GM21786 (cell line): ENCODE data around the gene MAGEA12.
"Not testable (repeated sequence)": the region's sequence is repeated elsewhere in the genome, so short reads cannot be mapped to it uniquely, and the experiment has no call there.

Experiments
- ATAC-seq: cut with Tn5 transposase; IDR thresholded peaks from one replicate; pipeline ENCODE4 v1.9.1; 2021; ENCODE audit not compliant: unreplicated experiment

The MAGEA12 gene, protein sequence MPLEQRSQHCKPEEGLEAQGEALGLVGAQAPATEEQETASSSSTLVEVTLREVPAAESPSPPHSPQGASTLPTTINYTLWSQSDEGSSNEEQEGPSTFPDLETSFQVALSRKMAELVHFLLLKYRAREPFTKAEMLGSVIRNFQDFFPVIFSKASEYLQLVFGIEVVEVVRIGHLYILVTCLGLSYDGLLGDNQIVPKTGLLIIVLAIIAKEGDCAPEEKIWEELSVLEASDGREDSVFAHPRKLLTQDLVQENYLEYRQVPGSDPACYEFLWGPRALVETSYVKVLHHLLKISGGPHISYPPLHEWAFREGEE

DNA sequence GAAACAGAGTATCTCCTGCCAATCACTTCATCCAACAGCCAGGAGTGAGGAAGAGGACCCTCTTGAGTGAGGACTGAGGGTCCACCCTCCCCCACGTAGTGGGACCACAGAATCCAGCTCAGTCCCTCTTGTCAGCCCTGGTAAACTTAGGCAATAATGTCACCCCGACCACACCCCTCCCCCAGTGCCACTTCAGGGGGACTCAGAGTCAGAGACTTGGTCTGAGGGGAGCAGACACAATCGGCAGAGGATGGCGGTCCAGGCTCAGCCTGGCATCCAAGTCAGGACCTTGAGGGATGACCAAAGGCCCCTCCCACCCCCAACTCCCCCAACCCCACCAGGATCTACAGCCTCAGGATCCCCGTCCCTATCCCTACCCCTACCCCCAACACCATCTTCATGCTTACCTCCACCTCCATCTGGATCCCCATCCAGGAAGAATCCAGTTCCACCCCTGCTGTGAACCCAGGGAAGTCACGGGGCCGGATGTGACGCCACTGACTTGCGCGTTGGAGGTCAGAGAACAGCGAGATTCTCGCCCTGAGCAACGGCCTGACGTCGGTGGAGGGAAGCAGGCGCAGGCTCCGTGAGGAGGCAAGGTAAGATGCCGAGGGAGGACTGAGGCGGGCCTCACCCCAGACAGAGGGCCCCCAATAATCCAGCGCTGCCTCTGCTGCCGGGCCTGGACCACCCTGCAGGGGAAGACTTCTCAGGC, at the start of gene MAGEA12, which contains the start of gene CSAG1:
TSS of gene MAGEA12 (plus strand) at position 497 of the 715 bp plus-strand sequence. CDS start 2,405 bp downstream, outside the sequence.
TSS of gene CSAG1 (minus strand) at position 461 of the 715 bp plus-strand sequence. CDS start 1,261 bp downstream, outside the sequence.
- no peak for ATAC-seq

DNA sequence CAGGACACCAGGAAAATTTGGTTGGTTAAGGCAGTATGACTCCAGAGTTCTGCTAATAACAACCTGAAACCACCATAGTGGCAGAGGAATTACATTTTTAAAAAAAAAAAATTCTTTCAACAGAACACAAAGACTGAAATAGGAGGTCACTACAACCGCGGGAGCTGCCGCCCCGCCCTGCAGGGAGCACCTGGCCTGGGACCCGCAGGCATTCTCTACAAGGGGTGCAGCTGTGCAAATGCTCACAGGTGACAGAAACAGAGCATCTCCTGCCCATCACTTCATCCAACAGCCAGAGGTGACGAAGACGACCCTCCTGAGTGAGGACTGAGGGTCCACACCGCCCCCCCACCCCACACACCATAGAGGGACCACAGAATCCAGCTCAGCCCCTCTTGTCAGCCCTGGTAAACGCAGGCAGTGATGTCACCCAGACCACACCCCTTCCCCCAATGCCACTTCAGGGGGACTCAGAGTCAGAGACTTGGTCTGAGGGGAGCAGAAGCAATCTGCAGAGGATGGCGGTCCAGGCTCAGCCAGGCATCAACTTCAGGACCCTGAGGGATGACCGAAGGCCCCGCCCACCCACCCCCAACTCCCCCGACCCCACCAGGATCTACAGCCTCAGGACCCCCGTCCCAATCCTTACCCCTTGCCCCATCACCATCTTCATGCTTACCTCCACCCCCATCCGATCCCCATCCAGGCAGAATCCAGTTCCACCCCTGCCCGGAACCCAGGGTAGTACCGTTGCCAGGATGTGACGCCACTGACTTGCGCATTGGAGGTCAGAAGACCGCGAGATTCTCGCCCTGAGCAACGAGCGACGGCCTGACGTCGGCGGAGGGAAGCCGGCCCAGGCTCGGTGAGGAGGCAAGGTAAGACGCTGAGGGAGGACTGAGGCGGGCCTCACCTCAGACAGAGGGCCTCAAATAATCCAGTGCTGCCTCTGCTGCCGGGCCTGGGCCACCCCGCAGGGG, 35.3 kb upstream of the MAGEA12 start, which contains the start of gene MAGEA3:
TSS of gene MAGEA3 (plus strand) at position 843 of the 980 bp plus-strand sequence. CDS start 2,039 bp downstream, outside the sequence.
- not testable (repeated sequence) for ATAC-seq

DNA sequence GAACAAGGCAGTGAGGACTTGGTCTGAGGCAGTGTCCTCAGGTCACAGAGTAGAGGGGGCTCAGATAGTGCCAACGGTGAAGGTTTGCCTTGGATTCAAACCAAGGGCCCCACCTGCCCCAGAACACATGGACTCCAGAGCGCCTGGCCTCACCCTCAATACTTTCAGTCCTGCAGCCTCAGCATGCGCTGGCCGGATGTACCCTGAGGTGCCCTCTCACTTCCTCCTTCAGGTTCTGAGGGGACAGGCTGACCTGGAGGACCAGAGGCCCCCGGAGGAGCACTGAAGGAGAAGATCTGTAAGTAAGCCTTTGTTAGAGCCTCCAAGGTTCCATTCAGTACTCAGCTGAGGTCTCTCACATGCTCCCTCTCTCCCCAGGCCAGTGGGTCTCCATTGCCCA, 33.2 kb upstream of the MAGEA12 start:
- ATAC-seq: not testable (repeated sequence)

DNA sequence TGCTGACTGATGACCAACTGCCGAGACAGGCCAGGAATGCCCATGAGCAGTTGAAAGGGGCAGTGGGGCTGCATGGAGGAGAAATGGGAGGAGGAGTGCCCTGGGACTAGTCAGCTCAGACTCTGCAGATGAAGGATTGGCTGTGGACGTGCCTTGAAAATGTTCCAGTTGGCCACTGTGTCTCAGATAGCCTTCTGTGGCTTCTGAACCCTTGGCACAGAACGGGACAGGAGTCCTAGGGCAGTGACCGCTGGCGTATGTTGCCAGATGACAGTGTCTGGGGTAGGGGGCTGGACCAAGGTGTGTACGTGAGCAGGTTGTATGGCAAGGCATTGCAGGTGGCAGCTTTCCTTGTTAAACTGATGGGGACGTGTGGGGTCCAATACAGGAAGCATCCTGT, 27.1 kb upstream of the MAGEA12 start:
- ATAC-seq: not testable (repeated sequence)

DNA sequence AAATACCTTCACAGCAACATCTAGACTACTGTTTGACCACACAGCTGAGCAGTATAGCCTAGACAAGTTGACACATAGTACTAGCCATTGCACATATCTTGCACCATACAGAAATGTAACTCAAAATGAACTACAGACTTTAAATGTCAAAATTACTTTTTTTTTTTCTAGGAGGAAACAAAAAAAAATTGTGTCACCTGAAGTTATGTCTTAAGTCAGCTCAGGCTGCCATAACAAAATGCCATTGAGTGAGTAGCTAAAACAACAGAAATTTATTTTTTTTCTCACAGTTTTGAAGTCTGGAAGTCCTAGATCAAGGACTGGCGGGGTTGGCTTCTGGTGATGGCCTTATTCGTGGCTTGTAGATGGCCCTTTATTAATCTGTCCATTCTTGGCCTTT, 24.4 kb upstream of the MAGEA12 start, which contains the start of gene CSAG2:
TSS of gene CSAG2 (minus strand) at position 101 of the 400 bp plus-strand sequence. CDS start 161 bp downstream, outside the sequence.
- not testable (repeated sequence) for ATAC-seq

DNA sequence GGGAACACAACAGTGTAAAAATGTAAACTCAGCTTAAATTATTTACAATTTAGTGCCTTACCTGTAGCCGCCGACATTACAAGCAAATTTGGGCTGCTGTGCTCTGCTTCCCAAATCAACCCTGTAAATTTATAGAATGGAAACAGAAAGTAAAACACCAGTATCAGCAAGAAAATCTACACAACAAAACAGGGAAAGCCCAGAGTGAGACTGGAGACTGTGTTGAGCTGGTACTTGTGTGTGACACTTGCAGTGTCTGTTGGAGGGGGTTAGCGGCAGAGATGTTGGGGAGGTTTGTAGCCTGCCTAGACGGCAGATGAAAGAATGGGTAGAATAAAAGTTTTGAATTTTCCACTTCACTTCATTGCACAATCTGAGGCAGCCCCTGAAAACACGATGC, 20.4 kb upstream of the MAGEA12 start:
- ATAC-seq: not testable (repeated sequence)

DNA sequence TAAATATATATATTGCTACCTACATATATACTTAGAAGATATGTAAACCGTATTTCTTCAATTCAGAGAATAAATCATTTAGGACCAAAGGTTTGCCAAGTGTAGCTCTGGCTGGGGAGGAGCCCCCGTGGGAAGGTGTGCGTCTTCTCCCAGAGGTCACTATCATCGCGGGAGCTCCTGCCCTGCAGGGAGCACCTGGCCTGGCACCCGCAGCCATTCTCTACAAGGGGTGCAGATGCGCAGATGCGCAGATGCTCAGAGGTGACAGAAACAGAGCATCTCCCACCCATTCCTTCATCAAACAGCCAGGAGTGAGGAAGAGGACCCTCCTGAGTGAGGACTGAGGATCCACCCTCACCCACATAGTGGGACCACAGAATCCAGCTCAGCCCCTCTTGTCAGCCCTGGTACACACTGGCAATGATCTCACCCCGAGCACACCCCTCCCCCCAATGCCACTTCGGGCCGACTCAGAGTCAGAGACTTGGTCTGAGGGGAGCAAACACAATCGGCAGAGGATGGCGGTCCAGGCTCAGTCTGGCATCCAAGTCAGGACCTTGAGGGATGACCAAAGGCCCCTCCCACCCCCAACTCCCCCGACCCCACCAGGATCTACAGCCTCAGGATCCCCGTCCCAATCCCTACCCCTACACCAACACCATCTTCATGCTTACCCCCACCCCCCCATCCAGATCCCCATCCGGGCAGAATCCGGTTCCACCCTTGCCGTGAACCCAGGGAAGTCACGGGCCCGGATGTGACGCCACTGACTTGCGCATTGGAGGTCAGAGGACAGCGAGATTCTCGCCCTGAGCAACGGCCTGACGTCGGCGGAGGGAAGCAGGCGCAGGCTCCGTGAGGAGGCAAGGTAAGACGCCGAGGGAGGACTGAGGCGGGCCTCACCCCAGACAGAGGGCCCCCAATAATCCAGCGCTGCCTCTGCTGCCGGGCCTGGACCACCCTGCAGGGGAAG, 19.5 kb upstream of the MAGEA12 start, which contains the start of gene MAGEA2B:
TSS of gene MAGEA2B (plus strand) at position 814 of the 973 bp plus-strand sequence. CDS start 2,479 bp downstream, outside the sequence.
- ATAC-seq: not testable (repeated sequence)

DNA sequence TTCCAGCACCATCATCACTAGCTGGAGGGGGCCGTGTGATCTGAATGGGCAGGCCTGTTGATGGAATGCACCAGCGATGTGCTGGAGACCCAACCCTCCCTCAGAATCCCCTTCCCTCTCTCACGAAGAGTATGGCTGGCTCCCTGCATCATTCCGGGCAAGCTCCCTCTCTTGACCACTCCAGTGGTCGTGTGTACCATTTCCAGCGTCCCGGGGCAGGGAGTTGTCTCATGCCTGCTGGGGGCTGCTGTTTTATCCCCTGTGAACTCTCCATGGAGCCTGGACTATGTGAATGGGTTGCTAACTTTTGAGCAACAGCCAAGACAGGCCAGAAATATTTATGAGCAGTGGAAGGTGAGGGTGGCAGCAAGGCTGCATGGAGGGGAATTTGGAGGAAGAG, 8.1 kb upstream of the MAGEA12 start:
- ATAC-seq: no peak

DNA sequence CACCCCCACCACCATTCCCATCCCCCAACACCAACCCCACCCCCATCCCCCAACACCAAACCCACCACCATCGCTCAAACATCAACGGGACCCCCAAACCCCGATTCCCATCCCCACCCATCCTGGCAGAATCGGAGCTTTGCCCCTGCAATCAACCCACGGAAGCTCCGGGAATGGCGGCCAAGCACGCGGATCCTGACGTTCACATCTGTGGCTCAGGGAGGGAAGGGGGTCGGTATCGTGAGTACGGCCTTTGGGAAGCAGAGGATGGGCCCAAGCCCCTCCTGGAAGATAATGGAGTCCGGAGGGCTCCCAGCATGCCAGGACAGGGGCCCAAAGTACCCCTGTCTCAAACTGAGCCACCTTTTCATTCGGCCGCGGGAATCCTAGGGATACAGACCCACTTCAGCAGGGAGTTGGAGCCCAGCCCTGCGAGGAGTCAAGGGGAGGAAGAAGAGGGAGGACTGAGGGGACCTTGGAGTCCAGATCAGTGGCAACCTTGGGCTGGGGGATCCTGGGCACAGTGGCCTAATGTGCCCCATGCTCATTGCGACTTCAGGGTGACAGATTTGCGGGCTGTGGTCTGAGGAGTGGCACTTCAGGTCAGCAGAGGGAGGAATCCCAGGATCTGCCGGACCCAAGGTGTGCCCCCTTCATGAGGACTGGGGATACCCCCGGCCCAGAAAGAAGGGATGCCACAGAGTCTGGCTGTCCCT, 744 bp downstream of the MAGEA12 start:
- not testable (repeated sequence) for ATAC-seq

DNA sequence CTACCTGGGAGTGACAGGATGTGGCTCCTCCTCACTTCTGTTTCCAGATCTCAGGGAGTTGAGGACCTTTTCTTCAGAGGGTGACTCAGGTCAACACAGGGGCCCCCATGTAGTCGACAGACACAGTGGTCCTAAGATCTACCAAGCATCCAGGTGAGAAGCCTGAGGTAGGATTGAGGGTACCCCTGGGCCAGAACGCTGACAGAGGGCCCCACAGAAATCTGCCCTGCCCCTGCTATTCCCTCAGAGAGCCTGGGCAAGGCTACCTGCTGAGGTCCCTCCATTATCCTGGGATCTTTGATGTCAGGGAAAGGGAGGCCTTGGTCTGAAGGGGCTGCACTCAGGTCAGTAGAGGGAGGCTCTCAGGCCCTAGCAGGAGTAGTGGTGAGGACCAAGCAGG, 1.5 kb downstream of the MAGEA12 start:
- no peak for ATAC-seq

DNA sequence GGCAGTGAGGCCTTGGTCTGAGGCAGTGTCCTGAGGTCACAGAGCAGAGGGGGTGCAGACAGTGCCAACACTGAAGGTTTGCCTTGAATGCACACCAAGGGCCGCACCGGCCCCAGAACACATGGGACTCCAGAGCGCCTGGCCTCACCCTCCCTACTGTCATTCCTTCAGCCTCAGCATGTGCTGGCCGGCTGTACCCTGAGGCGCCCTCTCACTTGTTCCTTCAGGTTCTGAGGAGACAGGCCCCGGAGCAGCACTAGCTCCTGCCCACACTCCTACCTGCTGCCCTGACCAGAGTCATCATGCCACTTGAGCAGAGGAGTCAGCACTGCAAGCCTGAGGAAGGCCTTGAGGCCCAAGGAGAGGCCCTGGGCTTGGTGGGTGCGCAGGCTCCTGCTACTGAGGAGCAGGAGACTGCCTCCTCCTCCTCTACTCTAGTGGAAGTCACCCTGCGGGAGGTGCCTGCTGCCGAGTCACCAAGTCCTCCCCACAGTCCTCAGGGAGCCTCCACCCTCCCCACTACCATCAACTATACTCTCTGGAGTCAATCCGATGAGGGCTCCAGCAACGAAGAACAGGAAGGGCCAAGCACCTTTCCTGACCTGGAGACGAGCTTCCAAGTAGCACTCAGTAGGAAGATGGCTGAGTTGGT, 2.4 kb downstream of the MAGEA12 start:
- no peak for ATAC-seq

DNA sequence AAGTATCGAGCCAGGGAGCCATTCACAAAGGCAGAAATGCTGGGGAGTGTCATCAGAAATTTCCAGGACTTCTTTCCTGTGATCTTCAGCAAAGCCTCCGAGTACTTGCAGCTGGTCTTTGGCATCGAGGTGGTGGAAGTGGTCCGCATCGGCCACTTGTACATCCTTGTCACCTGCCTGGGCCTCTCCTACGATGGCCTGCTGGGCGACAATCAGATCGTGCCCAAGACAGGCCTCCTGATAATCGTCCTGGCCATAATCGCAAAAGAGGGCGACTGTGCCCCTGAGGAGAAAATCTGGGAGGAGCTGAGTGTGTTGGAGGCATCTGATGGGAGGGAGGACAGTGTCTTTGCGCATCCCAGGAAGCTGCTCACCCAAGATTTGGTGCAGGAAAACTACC, 3.0 kb downstream of the MAGEA12 start:
- not testable (repeated sequence) for ATAC-seq

DNA sequence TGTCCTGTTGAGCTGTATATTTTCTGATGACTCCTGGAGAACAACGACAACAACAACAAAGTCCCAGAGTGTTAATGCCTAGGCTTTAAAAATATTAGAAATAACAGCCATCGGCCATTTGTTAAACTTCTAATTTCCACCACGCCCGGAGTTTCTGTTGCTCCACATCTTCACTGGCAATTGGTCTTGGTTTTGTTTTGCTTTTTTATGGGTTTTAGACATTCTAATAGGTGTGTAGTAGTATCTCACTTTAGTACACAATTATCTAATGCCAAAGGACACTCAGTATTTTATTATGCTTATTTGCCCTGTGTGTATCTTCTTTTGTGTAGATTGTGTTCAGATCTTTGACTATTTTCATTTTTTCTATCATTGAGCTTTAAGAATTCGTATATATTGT, 5.0 kb downstream of the MAGEA12 start:
- no peak for ATAC-seq

DNA sequence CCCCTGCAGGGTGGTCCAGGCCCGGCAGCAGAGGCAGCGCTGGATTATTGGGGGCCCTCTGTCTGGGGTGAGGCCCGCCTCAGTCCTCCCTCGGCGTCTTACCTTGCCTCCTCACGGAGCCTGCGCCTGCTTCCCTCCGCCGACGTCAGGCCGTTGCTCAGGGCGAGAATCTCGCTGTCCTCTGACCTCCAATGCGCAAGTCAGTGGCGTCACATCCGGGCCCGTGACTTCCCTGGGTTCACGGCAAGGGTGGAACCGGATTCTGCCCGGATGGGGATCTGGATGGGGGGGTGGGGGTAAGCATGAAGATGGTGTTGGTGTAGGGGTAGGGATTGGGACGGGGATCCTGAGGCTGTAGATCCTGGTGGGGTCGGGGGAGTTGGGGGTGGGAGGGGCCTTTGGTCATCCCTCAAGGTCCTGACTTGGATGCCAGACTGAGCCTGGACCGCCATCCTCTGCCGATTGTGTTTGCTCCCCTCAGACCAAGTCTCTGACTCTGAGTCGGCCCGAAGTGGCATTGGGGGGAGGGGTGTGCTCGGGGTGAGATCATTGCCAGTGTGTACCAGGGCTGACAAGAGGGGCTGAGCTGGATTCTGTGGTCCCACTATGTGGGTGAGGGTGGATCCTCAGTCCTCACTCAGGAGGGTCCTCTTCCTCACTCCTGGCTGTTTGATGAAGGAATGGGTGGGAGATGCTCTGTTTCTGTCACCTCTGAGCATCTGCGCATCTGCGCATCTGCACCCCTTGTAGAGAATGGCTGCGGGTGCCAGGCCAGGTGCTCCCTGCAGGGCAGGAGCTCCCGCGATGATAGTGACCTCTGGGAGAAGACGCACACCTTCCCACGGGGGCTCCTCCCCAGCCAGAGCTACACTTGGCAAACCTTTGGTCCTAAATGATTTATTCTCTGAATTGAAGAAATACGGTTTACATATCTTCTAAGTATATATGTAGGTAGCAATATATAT, 20.4 kb downstream of the MAGEA12 start, which contains the start of gene MAGEA2:
TSS of gene MAGEA2 (minus strand) at position 157 of the 965 bp plus-strand sequence. CDS start 2,479 bp downstream, outside the sequence.
- not testable (repeated sequence) for ATAC-seq

DNA sequence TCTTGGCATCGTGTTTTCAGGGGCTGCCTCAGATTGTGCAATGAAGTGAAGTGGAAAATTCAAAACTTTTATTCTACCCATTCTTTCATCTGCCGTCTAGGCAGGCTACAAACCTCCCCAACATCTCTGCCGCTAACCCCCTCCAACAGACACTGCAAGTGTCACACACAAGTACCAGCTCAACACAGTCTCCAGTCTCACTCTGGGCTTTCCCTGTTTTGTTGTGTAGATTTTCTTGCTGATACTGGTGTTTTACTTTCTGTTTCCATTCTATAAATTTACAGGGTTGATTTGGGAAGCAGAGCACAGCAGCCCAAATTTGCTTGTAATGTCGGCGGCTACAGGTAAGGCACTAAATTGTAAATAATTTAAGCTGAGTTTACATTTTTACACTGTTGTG, 21.3 kb downstream of the MAGEA12 start:
- ATAC-seq: peak; percentile 56

DNA sequence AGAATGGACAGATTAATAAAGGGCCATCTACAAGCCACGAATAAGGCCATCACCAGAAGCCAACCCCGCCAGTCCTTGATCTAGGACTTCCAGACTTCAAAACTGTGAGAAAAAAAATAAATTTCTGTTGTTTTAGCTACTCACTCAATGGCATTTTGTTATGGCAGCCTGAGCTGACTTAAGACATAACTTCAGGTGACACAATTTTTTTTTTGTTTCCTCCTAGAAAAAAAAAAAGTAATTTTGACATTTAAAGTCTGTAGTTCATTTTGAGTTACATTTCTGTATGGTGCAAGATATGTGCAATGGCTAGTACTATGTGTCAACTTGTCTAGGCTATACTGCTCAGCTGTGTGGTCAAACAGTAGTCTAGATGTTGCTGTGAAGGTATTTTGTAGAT, 25.4 kb downstream of the MAGEA12 start, which contains the start of gene CSAG3:
TSS of gene CSAG3 (plus strand) at position 301 of the 400 bp plus-strand sequence.
- ATAC-seq: not testable (repeated sequence)

DNA sequence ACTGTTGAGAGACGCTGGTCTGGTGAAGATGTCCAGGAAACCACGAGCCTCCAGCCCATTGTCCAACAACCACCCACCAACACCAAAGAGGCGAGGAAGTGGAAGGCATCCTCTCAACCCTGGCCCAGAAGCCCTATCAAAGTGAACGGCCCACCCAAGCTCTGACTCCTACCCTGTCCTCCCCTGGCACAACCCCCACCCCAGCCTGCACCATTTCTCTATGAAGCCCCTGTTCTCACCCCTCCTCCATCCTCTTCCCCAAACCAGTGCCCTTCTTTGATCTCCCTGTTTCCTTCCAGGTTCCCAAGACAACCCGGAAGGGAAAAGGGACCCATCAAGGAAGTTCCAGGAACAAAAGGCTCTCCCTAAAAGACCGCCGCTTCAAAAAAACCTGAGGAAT, 26.0 kb downstream of the MAGEA12 start:
- ATAC-seq: not testable (repeated sequence)
